HG02943 (cell line): ENCODE measurements around the gene NKX2-8.

Experiments
- ATAC-seq: cut with Tn5 transposase; IDR thresholded peaks from one replicate; pipeline ENCODE4 v1.9.1; 2021; ENCODE audit warnings: mild to moderate bottlenecking, low read depth, moderate library complexity; ENCODE audit not compliant: unreplicated experiment

NKX2-8 gene

DNA sequence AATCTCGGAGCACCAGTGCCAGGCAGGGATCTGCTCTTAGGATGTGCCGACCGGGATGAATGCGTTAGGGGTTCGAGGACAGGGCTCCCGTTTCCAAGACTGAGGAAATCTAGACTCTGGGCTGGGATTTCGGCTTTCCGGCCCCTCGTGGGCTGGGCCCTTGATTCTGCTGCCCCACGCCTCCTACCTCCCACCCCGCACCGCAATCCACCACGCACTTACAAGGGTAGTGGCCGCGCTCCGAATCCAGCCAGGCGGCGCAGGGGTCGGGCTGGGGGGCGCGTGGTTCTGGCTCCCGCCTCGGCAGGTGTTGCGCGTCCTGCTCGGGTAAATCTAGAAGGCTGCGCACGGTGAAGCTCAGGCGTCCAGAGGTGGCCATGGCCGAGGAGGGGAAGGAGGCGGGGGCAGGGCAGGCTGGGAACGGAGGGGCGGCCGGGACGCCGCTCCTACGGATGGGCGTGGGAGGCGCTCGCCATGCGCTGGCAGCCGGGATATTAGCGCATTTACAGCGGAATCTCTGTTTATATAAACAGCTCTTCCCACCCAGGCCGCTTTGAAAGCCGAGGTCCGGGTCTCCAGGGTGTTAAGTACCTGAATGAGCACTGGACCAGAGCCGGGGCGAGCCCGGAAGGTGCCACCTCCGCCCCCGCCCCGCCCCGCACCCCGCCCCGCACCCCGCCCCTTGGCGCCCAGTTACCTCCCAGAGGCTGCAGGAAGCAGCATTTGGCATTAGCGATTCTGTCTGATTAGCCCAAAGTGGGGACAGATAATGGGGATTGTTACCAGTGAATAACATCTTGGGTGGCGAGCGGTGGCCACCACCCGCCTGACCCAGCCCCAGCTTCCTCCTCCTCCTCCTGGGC lies at the start of gene NKX2-8:
Gene NKX2-8 (minus strand): TSS at position 604 of the 863 bp plus-strand sequence. CDS start 225 bp downstream, at position 379.
- no peak for ATAC-seq

- no peak for ATAC-seq
Observed at GRCh38 chr14:36627981-36628380, 45.6 kb upstream of the NKX2-8 start.

GRCh38 chr14:36626151-36626550 lies 43.7 kb upstream of the NKX2-8 start:
- ATAC-seq = no peak

DNA sequence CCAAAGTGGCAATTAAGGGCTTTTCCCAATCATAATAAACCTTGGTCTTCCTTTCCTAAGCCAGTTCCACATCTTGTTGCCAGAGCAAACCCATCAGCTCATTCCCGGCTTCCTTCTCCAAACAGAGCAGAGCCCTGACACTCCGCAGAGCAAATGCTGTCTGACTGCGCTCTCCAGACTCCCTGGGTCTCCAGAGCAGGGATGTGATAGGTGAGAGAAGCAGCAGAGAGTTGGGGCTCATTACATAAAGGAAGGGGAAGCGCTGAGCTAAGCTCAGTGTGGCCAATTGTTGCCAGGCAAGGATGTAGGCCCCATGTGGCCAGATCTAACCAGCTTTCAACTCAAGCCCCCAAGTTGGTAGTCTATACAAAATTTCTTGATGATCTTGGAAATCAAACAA lies 43.0 kb upstream of the NKX2-8 start:
- no peak for ATAC-seq

DNA sequence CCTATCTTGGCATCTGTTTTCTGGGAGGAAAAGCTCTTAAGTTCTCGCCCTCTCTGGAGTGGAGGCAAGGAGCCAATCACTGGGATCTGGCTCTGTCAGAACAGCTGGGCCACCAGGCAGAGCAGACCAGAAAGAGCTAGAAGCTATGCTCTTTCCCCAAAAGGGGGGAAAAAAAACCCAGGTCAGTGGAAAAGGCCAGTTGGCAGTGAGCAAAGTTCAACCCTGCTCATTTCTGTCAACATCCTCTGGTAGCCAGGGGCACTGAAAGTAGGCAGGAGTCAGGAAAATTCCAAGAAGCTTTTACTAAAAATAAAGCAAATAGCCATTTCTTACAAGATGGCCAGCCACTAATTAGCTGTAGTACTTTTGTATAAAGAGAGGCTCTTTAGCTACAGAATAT lies 42.6 kb upstream of the NKX2-8 start:
- ATAC-seq = no peak

DNA sequence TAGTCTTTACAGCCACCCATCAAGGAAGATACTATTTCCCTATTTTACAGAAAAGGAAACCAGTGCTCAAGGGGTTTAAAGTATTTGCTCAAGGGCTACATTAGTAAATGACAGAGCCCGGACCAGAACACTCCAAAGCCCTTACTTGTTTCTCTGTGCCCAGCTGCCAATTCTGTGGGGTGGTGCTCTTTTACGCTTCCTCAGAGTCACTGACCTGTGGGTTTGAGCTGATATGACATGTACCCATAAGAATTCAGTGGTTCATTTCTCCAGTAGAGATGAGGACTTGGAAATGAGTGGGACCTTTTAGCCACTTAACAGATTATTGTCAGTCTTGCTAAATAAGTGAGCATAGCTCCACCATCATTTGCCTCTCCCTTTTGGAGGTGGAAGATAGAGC lies 37.4 kb upstream of the NKX2-8 start:
- ATAC-seq = no peak

- no peak for ATAC-seq
Observed at GRCh38 chr14:36619131-36619530, 36.7 kb upstream of the NKX2-8 start.

GRCh38 chr14:36618641-36619040 lies 36.2 kb upstream of the NKX2-8 start:
- ATAC-seq = no peak

DNA sequence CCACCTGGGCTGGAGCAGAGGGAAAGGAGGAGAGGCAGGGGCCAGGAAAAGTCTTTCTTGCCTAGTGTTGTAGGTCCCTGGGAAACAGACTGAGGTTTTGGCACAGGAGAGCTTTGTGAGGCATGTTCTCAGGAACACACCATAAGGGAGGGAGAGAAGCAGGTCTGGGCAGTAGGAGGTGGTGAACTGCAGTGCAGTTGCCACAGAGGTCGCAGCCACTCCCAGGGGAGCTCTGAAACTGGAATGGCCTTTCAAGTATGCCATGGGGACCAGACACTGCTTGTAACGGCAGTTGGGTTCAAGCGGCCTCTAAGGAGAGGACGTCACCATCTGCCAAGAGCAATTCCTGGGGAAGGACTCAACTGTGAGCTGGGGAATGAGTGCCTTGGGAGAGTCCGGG lies 35.4 kb upstream of the NKX2-8 start:
- no peak for ATAC-seq

GRCh38 chr14:36605506-36605857 lies 23.1 kb upstream of the NKX2-8 start:
- no peak for ATAC-seq

- ATAC-seq = peak; percentile 61
Observed at GRCh38 chr14:36604757-36605505, 22.5 kb upstream of the NKX2-8 start.

GRCh38 chr14:36600431-36600830 lies 18.0 kb upstream of the NKX2-8 start:
- no peak for ATAC-seq

DNA sequence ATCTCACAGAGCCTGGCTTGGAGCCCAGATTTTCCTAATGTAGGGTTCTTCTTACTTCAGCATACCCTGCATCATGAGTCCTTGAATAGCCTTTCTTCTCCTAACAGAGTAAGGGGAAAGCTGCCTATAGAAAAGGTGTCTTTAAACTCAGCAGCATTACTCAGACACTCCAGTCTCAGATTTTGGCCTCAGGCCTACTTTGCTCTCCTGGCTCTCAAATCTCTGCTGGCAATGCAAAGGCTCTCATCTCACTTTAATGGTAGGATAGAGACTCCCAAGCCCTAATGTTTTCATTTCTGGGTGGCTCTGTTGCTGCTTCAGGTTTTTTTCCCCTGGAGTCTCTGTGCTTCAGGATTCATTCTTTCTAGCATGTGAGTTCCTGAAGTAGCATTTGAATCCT lies 9.1 kb upstream of the NKX2-8 start:
- no peak for ATAC-seq

DNA sequence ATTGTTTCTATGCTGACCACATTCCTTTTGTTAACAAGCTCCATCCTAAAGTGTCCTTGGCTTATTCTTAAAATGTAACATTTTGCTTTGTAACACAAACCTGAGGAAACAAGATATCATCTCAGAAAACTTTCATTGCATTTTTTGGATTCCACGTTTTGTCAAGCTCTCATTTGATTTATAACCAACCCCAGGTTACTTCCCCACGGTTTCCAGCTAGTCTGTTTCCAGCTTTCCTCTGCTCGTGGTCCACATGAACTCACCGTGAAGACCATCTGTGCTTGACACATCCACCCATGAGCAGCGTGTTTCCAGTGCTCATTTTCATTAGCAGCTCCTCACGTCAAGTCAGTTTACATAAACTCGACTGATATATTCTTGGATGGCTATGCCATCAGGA lies 6.4 kb upstream of the NKX2-8 start:
- no peak for ATAC-seq

DNA sequence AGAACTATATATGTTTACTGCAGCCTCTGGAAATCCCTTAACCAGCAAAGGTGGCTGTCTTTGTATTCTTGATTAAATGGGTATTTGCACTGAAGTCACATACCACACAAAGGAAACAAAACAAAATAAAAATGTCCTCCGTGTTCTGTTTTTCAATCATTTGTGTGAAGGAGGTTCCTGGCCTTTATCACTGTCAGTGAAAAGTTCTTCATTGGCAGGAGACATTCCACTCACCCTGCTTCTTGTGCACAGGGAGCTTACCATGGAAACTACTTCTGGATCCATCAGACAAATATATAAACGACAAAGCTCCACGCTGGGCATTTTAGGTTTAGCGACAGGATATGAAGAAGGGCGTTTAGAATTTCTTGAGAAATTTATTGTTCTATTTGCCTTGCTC lies 5.7 kb upstream of the NKX2-8 start:
- ATAC-seq = no peak

DNA sequence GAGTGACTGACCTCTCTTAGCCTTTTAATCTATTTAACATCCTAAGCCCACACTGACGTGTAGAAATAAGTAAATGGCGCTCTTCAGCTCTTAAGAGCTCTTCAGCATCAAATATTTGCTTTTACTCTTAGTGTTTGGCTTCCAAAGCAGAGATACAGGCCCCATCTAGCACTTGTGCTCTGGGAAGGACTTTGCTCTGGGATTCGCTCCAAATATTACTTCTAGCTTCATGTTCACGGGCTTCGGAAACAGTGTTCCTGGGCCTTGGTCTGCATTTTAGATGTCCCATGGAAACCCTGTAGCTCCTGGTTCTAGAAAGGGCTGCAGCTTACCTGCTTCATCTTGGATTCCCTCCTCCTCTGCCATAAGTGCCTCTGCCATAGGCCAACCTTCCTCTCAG lies 2.7 kb upstream of the NKX2-8 start:
- ATAC-seq = no peak

GRCh38 chr14:36583893-36584811 lies 1.7 kb upstream of the NKX2-8 start:
- ATAC-seq = no peak

DNA sequence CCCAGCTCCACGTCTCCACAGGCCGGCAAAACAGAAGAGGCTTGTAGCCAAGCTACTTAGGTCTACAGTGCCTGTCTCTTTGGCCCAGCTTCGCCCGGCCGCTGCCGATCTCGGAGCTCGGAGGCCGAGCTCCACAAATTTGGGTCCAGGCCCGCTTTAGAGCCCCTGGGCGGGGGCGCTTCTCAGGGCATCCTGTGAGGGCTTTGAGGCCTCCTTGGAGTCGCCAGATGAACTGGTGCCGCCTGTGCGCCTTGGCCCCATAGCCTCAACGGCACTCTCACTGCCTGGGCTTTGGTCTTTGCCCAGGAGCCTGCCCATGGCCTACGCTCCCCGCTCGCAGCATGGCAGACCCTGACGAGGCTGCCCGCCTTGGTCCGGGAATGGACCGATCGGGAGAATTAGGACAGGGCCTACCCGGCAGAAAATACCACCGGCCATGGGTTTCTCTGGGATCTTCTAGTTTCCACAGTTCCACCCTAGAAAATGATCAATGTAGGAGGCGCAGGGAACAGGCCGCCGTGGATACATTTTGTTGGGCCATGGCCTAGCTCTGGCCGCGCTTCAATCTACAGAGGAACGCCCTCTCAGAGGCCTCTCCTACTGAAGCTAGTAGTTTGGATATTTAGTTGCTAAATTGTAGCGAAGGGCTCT lies 953 bp upstream of the NKX2-8 start:
- no peak for ATAC-seq

- ATAC-seq = no peak
Observed at GRCh38 chr14:36582874-36583241, 444 bp upstream of the NKX2-8 start.
